ENCODE data around the gene NUDT1. TPM values are rescaled to one million over a fixed set of nuclear protein-coding genes. Genes with fewer than 3 reads are reported as not detected.

The NUDT1 gene
- total and polyA plus RNA-seq, 2 experiments from 2014 or later = 54.5 to 163 TPM

DNA sequence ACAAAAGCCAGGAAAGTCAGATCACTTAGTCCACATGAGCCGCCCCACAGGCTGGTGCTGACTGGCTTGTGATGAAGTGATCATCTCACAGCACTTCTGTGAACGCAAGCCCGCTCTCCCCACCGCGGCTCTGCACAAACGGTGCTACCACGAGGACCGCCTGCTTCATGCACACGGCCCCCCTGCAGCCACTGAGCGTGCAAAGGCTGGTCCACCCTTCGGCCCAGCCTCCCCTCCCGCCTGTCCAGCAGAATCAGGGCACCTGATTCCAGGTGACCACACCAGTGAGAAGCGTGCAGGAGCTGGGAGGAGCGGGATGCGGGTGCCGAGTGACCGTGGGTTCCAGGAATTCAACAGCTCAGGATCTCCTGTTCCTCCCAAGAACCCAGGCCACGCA is 41.4 kb upstream of the NUDT1 start:
- Mint-ChIP-seq H3K27me3 (ENCODE audit: insufficient read depth, low read depth, poor library complexity) (peaks cover 10% of the 10 kb centered on the region), H3K36me3 (ENCODE audit: low read depth) (peaks cover 42% of the 10 kb centered on the region), H3K4me1 (no peaks in the 10 kb centered on the region; the same call in 2 of the 3 replicates), H3K4me3 (no peak overlapping the region), H3K9me3 (peaks cover 5% of the 10 kb centered on the region; the same call in 2 of the 3 replicates), H3K27ac (no peak overlapping the region)
- Histone ChIP-seq H3K9me2 (ENCODE audit: insufficient read depth) (no peaks in the 10 kb centered on the region), H3F3A (replicated peaks; ENCODE audit: low read depth) (no peaks in the 10 kb centered on the region), H3K4me2 (no peak overlapping the region), H3K79me2 (replicated peaks; ENCODE audit: insufficient read depth) (peaks cover 8% of the 10 kb centered on the region; the same call in 1 of the 2 replicates), H3K4me1 (ENCODE audit: insufficient read depth) (no peaks in the 10 kb centered on the region), H4K20me1 (replicated peaks; ENCODE audit: insufficient read depth) (peaks cover 6% of the 10 kb centered on the region; the same call in 1 of the 2 replicates), H3K27ac (ENCODE audit: low read depth) (no peak overlapping the region), H3K4me3 (no peak overlapping the region), H3K27me3 (ENCODE audit: insufficient read depth) (no peaks in the 10 kb centered on the region), H3K36me3 (ENCODE audit: insufficient read depth) (peaks cover 7% of the 10 kb centered on the region), H2AFZ (no peak overlapping the region)
- DNase-seq (ENCODE audit: low spot score) = no peak
- no peak for TF ChIP-seq NANOG (IDR thresholded peaks at IDR 0.05; ENCODE audit: borderline replicate concordance)
- TF ChIP-seq ZNF114 (CRISPR knock-in tag; IDR thresholded peaks at IDR 0.05) = no peak
- TF ChIP-seq CREB1 (CRISPR knock-in tag; IDR thresholded peaks at IDR 0.05; ENCODE audit: low read depth) = no peak
- TF ChIP-seq JUNB (IDR thresholded peaks at IDR 0.05; ENCODE audit: unreplicated experiment) = no peak
- no peak for TF ChIP-seq EZH2 (IDR thresholded peaks at IDR 0.05; ENCODE audit: low read depth, unreplicated experiment)
- no peak for TF ChIP-seq STAT1 (IDR thresholded peaks at IDR 0.05; ENCODE audit: unreplicated experiment)
- TF ChIP-seq REST (IDR thresholded peaks at IDR 0.05; ENCODE audit: unreplicated experiment) = no peak
- no peak for TF ChIP-seq ZNF462 (CRISPR knock-in tag; IDR thresholded peaks at IDR 0.05)
- TF ChIP-seq ZNF331 (CRISPR knock-in tag; IDR thresholded peaks at IDR 0.05; ENCODE audit: low read depth) = no peak
- TF ChIP-seq CTCF (conservative IDR thresholded peaks at IDR 0.05; ENCODE audit: low read depth in 2 of 2) = no peak
- no peak for TF ChIP-seq EZH2phosphoT487 (IDR thresholded peaks at IDR 0.05; ENCODE audit: unreplicated experiment)
- no peak for ATAC-seq

Data from GM23338 (cell line).